ENCODE results near the gene MYL6. TPM values are rescaled to one million over a fixed set of nuclear protein-coding genes. Genes with fewer than 3 reads are reported as not detected.

Gene MYL6
- total RNA-seq, 1 experiment from 2014 or later, result 1,181 TPM

DNA sequence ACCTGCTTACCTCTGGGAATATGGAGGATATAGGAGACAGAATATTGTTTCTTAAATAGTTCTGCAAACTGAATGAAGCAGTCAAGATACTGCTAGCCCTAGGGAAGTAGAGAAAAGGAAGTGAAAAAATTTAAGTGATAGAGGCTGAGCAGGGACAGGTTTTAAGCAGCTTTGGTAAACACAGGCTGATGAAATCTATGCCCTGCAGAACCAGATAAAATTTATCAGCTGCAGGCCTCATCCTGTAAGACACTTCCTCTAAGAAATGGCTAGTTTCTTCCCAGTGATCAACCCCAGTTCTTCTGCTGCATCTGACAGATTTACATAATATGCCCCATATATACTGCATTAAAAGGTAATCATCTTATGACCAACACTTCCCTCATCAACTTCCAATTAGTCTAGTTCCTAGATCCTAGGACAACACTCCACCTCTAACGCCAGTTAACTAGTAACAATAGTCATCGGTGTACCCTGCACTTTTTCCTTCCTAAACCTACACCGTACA lies 31.4 kb upstream of the MYL6 start:
- Mint-ChIP-seq H3K9me3 (no peaks in the 10 kb centered on the region; a peak in 1 of 5 replicates), H3K27me3 (ENCODE audit: low read depth) (no peaks in the 10 kb centered on the region), H3K36me3 (ENCODE audit: insufficient read depth in 1 of 3, low read depth in 3 of 3) (peaks cover 17 to 29% (median 21%) of the 10 kb centered on the region in 3 experiments), H3K4me3 (peak overlapping the region; percentile 88 to 98; a peak in 4 of 5 replicates), H3K4me1 (peaks cover 26 to 27% of the 10 kb centered on the region in 2 experiments), H3K27ac (peak overlapping the region in 2 of 3 experiments; percentile 96 to 99; a peak in 4 of 7 replicates)
- Histone ChIP-seq H3K56ac (ENCODE audit: insufficient read length, low read depth, low read length) (no peak overlapping the region), H3K79me1 (ENCODE audit: insufficient read depth, low read depth, low read length, poor library complexity, severe bottlenecking) (no peaks in the 10 kb centered on the region), H2AK5ac (ENCODE audit: insufficient read length, low read length) (no peak overlapping the region), H3K4me1 (ENCODE audit: insufficient read depth, low read length) (no peaks in the 10 kb centered on the region), H2BK120ac (ENCODE audit: low read depth, low read length, poor library complexity, severe bottlenecking) (no peak overlapping the region), H2BK15ac (ENCODE audit: low read depth, low read length) (no peak overlapping the region), H3T11ph (ENCODE audit: low read length) (no peak overlapping the region), H3K9ac (ENCODE audit: extremely low read depth, insufficient read length, low read length) (peak overlapping the region; percentile 31), H3K18ac (ENCODE audit: insufficient read length, low read depth, low read length) (no peak overlapping the region), H3K27me3 (ENCODE audit: insufficient read depth, low read length) (no peaks in the 10 kb centered on the region), H3K27ac (ENCODE audit: insufficient read length, low read depth, low read length) (peak overlapping the region; percentile 16), H3K23me2 (ENCODE audit: insufficient read length, low read depth, low read length, poor library complexity, severe bottlenecking) (peaks cover 17% of the 10 kb centered on the region), H3K23ac (ENCODE audit: insufficient read length, low read depth, low read length) (no peak overlapping the region), H4K91ac (ENCODE audit: insufficient read length, low read depth, low read length) (no peak overlapping the region), H3K79me2 (ENCODE audit: insufficient read depth, low read length) (no peaks in the 10 kb centered on the region), H3K4ac (ENCODE audit: low read depth, low read length) (no peak overlapping the region), H2AFZ (ENCODE audit: low read length) (no peak overlapping the region), H2BK5ac (ENCODE audit: insufficient read length, low read length) (no peak overlapping the region), H2BK20ac (ENCODE audit: low read depth, low read length, poor library complexity, severe bottlenecking) (no peak overlapping the region), H3K4me2 (ENCODE audit: insufficient read depth, insufficient read length, low read length) (peak overlapping the region; percentile 65), H4K5ac (ENCODE audit: insufficient read length, low read depth, low read length) (no peak overlapping the region), H4K20me1 (ENCODE audit: control insufficient read depth, insufficient read depth, insufficient read length) (no peaks in the 10 kb centered on the region), H2BK12ac (ENCODE audit: insufficient read length, low read depth, low read length) (no peak overlapping the region), H3K14ac (ENCODE audit: insufficient read depth, low read length) (no peak overlapping the region), H3K9me3 (ENCODE audit: control insufficient read depth, low read depth, low read length) (no peaks in the 10 kb centered on the region), H4K8ac (replicated peaks; ENCODE audit: insufficient read length, low read depth, low read length) (no peak overlapping the region)
- DNase-seq, result no peak
- TF ChIP-seq, protein P1, sequence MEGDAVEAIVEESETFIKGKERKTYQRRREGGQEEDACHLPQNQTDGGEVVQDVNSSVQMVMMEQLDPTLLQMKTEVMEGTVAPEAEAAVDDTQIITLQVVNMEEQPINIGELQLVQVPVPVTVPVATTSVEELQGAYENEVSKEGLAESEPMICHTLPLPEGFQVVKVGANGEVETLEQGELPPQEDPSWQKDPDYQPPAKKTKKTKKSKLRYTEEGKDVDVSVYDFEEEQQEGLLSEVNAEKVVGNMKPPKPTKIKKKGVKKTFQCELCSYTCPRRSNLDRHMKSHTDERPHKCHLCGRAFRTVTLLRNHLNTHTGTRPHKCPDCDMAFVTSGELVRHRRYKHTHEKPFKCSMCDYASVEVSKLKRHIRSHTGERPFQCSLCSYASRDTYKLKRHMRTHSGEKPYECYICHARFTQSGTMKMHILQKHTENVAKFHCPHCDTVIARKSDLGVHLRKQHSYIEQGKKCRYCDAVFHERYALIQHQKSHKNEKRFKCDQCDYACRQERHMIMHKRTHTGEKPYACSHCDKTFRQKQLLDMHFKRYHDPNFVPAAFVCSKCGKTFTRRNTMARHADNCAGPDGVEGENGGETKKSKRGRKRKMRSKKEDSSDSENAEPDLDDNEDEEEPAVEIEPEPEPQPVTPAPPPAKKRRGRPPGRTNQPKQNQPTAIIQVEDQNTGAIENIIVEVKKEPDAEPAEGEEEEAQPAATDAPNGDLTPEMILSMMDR (conservative IDR thresholded peaks at IDR 0.05), result no peak
- WGBS (ENCODE audit: extremely low coverage, insufficient read length, low lambda C conversion rate), result no CpG with 5 or more reads among the region's 3 CpGs
